GM21515 (cell line): ENCODE results near the gene SPACDR.
"Not testable (repeated sequence)": the region's sequence is repeated elsewhere in the genome, so short reads cannot be mapped to it uniquely, and the experiment has no call there.

ENCODE experiments used
- ATAC-seq: cut with Tn5 transposase; IDR thresholded peaks from one replicate; pipeline ENCODE4 v1.9.1; 2021; ENCODE audit not compliant: unreplicated experiment

The SPACDR gene, protein sequence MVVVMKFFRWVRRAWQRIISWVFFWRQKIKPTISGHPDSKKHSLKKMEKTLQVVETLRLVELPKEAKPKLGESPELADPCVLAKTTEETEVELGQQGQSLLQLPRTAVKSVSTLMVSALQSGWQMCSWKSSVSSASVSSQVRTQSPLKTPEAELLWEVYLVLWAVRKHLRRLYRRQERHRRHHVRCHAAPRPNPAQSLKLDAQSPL

DNA sequence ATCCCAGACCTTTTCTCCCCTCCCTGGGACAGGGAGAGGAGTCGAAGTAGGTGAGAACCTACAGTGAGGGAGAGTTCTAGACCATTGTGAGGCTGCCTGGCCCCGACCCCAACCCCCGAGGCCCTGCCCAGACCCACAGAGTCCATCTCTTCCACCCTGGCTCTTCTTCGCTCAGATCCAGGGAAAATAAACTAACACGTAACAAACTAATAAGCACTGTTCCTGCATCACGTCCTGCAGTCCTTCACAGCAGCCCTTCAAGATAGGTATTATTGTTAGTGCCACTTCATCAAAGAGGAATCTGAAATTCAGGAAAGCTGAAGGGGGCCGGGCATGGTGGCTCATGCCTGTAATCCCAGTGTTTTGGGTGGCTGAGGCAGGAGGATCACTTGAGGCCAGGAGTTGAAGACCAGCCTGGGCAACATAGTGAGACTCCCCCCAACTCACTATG is at the start of gene SPACDR:
SPACDR (minus strand) TSS at position 51 of the 451 bp plus-strand sequence. CDS start 235 bp downstream, outside the sequence.
- ATAC-seq, result no peak

DNA sequence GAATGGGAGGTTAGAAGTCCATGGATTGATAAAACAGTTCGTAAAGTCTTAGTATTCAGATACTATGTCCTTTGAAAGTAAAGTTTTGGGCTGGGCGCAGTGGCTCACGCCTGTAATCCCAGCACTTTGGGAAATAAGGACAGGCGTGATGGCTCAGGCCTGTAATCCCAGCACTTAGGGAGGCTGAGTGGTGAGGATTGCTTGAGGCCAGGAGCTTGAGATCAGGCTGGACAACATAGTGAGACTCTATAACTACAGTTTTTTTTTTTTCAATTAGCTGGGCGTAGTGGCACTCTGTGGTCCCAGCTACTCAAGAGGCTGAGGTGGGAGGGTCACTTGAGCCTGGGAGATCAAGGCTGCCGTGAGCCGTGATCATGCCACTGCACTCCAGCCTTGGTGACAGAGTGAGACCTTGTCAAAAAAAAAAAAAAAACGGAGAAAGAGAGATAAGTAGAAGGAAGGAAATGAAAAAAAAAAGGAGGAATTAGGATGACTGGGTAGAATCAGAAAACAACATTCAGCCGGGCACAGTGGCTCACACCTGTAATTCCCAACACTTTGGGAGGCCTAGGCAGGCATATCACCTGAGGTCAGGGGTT is 49.3 kb upstream of the SPACDR start:
- no peak for ATAC-seq

DNA sequence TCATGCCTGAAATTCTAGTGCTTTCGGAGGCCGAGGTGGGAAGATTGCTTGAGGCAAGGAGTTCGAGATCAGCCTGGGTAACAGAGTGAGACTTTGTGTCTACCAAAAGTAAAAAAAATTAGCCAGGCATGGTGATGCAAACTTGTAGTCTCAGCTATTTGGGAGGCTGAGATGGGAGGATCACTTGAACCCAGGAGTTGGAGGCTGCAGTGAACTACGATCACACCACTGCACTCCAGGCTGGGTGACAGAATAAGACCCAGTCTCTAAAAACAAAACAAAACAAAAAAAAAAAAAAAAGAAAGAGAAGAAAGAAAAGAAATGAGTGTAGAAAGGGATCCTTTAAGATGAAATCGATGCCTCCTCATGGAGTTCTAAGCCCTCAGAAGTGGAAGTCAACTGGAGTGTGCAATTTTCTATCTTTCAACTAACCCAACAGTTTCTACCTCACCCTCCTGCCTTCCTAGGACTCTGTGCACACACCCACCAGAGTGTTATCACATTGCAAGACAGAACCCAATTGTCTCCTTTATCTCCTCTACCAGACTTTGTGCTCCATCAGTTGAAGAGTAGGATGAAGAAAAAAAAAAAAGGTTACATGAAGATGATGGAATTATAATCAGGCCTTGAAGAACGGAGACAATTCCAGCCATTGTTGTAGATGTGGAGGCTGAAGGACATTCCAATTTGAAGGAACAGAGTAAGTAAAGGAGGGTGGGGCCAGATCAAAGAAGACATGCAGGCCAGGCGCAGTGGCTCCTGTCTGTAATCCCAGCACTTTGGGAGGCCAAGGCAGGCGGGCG is 46.6 kb upstream of the SPACDR start:
- ATAC-seq, result no peak

DNA sequence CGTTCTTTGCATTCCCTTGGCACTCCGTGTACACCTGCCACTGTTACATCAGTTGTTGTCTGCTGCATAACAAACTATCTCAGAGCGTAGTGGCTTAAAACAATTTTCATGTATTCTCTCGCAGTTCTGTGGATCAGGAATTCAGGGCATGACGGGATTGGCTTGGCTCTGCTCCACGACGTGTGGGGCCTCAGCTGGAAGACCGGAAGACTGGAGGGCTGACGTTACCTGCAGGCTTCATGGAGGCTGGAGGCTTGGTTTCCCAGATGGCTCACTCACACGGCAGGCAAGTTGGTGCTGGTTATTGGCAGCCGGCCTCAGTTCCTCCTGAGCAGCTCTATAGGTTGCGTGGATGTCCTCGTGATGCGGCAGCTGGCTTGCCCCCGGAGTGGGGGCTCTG is 45.2 kb upstream of the SPACDR start:
- ATAC-seq, result no peak

DNA sequence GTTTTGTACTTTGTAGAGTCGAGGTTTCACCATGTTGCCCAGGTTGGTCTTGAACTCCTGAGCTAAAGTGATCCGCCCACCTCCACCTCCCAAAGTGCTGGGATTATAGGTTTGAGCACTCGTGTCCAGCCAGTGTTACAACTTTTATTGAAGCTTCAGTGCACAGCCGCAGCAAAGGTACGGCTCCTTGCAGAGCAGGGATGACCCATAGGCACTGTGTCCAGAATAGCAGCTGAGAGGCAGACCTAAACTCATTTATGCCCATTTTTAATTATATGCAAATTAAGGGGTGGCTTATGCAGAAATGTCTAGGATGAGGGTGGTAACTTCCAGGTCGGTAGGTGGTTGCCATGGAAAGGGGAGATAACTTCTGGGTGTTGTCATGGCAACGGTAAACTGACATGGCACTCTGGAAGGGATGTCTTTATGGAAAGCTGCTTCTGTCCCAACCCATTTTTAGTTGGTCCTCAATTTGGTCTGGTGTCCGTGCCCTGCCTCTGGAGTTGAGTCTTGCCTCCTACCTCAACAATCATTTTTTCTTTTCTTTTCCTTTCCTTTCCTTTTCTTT is 42.4 kb upstream of the SPACDR start:
- ATAC-seq, result no peak

DNA sequence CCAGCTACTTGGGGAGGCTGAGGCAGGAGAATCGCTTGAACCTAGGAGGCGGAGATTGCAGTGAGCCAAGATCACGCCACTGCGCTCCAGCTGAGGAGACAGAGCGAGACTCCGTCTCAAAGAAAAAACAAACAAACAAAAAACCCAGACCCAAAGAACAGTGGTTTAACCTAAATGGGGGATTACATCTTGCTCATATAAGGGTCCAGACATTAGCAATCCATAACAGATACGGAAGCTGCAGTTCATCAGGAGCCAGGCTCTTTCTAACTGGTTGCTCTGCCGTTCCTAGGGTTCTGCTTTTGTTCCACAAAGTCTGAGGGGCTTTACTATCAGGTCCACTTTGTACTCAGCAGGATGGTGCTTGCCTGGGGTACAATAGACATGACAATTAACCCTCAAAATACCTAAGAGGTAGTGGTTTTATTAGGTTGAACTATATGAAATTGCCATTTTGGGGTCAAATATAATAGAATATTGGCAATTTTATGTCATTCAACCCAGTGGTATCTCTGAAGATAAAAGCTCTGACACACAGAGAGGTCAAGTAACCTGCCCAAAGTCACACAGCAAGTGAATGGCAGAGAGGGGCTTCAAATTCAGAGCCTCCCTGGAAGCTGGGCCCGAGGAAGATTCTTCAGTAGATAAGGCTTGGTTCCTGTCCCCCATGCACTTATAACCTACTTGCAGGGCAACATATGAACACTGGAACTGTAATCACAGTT is 41.0 kb upstream of the SPACDR start:
- no peak for ATAC-seq

DNA sequence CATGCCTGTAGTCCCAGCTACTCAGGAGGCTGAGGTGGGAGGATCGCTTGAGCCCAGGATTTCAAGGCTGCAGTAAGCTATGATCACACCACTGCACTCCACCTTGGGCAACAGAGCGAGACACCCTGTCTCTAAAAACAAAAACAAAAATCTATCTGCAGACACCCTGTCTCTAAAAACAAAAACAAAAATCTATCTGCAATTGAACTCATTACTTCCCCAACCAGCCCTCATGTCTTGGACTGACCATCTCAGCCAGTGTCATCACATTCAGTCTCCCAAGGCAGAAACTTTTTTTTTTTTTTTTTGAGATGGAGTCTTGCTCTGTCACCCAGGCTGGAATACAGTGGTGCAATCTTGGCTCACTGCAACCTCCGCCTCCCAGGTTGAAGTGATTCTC is 40.0 kb upstream of the SPACDR start:
- not testable (repeated sequence) for ATAC-seq

DNA sequence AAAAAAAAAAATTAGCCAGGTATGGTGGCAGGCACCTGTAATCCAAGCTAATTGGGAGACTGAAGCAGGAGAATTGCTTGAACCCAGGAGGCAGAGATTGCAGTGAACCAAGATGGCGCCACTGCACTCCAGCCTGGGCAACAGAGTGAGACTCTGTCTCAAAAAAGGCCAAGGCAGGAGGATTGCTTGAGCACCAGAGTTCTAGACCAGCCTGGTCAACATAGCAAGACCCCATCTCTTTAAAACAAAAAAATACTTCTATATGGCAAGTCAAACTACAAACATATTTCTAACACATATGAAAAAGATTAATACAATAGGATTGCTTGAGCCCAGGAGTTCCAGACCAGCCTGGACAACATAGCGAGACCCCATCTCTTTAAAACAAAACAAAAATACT is 36.7 kb upstream of the SPACDR start:
- not testable (repeated sequence) for ATAC-seq

DNA sequence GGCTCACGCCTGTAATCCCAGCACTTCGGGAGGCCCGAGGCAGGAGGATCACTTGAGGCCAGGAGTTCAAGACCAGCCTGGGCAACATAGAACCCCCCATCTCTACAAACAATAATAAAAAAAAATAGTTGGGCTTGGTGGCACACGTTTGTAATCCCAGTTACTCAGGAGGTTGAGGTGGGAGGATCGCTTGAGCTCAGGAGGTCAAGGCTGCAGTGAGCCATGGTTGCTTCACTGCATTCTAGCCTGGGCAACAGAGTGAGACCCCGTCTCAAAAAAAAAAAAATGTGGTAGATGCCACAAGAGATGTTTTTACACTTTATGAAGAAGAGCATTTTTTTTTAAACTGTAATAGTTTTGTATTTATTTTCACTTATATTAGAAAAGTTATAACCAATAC is 32.4 kb upstream of the SPACDR start:
- no peak for ATAC-seq

DNA sequence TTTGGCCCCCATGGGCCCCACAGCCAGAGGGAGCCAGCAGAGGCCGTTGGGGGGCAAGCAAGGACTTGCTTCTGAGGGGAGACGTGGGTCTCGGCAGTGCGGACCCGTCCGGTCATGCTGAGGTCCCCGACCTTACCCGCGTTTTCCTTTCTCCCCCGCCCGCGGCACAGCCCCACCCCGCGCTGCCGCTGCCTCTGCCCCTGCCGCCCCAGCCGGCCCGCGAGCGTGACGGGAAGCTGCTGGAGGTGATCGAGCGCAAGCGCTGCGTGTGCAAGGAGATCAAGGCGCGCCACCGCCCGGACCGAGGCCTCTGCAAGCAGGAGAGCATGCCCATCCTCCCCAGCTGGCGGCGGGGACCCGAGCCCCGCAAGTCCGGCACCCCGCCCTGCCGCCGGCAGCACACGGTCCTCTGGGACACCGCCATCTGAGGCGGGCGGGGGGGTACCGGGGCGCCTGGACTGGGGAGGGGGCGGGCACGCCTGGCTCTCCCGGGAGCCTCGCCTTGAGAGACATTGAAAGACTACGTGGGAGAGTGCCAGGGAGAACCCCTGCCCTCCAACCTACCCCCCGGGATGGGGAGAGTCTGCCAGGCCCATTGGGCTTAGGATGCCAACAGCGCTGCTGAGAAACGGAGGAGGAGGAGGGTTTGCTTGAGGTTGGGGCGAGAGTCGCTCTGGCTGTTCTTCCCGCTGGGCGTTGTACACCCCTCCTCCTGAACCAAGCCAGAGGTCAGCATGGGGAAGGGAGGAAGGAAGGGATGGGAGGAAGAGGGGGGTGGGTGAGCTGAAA is 29.6 kb upstream of the SPACDR start:
- ATAC-seq, result no peak

DNA sequence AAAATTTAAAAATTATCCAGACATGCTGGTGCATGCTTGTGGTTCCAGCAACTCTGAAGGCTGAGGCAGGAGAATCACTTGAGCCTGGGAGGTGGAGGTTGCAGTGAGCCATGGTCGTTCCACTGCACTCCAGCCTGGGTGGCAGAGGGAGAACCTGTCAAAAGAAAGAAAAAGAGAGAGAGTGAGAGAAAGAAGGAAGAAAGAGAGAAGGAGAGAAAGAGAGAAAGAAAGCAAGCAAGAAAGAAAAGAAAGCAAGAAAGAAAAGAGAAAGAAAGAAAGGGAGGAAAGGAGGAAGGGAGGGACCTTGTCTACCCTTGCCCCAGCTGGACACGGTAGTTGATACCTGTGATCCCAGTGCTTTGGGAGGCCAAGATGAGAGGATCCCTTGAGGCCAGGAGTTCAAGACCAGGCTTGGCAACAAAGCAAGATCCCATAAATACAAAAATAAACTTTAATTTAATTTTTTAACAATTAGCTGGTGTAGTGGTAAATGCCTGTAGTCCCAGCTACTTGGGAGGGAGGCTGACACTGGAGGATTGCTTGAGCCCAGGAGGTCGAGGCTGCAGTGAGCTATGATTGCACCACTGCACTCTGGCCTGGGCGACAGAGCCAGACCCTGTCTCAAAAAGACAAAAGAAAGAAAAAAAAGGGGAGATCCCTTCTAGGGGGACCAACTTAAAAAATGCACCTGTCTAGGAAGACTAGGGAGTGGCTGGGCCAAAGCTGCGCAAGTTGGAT is 28.8 kb upstream of the SPACDR start:
- no peak for ATAC-seq

DNA sequence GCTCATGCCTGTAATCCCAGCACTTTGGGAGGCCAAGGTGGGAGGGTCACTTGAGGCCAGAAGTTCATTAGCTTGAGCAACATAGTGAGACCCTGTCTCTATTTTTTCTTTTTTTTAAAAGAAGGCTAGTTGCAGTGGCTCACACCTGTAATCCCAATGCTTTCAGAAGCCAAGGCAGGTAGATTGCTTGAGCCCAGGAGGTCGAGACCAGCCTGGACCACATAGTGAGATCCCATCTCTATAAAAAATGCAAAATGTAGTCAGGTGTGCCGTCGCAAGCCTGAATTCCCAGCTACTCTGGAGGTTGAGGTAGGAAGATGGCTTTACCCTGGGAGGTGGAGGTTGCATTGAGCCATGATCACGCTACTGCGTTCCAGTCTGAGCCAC is 27.1 kb upstream of the SPACDR start:
- no peak for ATAC-seq

DNA sequence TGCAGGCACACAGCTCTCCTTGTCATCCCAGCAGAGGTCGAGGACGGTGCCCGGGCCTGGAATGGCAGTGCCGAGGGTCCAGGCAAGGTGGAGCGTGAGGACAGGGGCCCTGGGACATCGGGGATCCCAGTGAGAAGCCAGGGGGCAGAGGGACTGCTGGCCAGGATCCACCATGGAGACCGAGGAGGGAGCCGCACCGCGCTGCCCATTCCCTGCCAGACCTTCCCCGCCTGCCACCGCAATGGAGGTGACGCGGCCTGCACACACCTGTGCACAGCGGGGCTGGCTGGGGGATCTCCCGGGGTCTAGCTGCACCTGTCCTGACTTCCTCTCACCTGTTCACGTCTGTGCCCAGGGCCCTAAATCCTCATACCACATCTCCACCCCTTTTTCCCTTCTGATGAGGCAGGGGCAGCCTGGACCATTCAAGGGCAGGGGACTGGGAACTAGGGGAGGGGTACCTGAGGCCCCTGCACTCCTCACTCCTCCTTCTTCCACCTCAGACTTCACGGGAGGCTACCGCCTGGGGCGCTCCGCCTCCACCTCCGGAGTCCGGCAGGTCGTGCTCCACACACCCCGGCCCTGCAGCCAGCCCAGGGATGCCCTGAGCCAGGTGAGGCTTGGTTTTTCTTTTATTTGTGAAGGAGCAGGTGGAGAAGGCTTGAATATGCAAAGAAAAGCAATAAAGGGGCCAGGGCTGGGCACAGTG is 26.6 kb upstream of the SPACDR start:
- no peak for ATAC-seq

DNA sequence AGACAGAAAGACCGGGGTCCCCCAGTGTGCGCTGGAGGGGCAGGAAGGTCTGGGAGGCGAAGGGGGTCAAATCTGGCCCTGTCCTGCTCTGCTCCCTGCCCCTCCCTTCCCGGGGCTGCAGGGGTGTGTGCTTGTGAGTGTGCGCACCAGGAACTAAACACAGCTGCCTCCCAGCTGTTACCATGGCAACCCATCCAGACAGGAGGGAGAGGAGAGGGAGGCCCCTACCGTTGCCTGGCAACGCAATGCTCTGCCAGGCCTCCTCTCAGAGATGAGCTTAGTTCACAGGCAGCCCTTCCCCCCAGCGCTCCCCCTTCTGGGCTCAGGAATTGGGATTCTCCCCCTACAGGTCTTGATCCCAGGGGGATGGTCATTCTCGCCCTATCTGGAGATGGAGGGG is 25.8 kb upstream of the SPACDR start:
- no peak for ATAC-seq

DNA sequence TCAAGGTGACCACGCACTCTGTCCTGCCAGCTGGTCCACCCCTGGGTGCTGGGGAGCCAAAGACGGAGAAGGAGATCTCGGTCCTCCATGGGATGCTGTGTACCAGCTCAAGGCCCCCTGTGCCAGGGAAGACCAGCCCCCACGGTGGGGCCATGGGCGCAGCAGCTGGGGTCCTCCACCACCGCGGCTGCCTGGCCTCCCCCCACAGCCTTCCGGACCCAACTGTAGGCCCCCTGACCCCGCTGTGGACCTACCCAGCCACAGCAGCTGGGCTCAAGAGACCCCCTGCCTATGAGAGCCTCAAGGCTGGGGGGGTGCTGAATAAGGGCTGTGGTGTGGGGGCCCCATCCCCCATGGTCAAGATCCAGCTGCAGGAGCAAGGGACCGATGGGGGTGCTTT is 25.1 kb upstream of the SPACDR start:
- ATAC-seq, result no peak

DNA sequence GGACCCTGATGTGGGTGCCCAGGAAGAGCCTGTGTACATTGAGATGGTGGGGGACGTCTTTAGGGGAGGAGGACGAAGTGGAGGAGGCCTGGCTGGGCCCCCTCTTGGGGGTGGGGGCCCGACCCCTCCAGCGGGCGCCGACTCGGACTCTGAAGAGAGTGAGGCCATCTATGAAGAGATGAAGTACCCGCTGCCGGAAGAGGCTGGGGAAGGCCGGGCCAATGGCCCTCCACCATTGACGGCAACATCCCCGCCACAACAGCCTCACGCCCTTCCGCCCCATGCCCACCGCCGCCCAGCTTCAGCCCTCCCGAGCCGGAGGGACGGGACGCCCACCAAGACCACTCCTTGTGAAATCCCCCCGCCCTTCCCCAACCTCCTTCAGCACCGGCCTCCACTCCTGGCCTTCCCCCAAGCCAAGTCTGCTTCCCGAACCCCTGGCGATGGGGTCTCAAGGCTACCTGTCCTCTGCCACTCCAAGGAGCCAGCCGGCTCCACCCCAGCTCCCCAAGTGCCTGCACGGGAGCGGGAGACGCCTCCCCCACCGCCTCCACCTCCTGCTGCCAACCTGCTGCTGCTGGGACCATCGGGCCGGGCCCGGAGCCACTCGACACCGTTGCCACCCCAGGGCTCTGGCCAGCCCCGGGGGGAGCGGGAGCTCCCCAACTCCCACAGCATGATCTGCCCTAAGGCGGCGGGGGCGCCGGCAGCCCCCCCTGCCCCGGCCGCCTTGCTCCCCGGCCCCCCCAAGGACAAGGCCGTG is 24.5 kb upstream of the SPACDR start:
- no peak for ATAC-seq

DNA sequence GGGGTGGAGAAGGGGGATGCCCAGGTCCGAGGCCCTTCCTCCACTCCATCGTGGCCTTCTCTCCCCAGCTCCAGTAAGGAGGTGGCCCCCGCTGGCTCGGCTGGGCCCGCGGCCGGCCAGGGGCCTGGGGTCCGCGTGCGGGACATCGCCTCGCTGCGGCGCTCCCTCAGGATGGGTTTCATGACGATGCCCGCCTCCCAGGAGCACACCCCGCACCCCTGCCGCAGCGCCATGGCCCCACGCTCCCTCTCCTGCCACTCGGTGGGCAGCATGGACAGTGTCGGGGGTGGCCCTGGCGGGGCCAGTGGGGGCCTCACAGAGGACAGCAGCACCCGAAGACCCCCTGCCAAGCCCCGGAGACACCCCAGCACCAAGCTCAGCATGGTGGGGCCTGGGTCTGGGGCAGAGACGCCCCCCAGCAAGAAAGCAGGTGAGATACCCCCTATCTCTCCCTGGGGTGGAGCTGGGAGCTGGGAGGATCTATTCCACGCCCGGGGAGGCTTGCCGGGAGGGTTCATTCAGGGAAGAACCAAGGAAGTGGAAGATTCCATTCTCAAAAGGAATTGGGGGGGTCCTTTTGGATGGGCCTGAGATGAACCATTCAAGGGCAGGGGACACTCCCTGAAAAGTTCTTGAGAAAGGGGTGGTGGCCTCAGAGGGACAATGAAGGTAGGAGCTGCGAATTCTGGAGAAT is 22.8 kb upstream of the SPACDR start:
- ATAC-seq, result no peak

DNA sequence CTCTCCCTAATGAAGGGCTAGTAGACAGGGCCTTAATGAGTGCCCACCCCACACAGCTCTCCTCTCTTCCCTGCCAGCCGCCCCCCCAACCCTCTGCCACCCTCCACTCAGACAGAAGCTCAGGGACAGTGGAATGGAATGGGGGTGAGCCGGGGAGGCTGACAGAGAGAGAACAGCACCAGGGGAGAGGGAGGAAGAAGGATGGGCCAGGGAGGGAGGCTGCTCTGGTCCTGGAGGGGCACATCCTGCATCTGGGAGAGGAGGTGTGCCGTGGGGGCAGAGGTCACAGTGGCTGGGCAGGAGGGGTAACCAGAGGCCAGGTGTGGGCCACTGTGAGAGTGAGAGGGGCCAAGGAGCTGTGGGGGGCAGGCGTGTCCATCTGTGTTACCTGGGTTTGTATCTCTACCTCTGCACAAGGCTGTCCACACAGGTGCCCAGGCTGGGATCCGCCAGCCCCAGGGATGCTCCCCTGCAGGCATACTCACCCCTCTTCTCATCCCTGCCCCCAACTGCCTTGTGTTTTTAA is 22.1 kb upstream of the SPACDR start:
- no peak for ATAC-seq
